Esophagus (tissue), 2 donors: Measurements from ENCODE around the gene PRDM10. TPM values are rescaled to one million over a fixed set of nuclear protein-coding genes. Genes with fewer than 3 reads are reported as not detected.
A peak's percentile ranks its signal among the peaks of the same experiment; 100 is the strongest.

Experiments
- H3K27ac ChIP-seq, 2 donors: one replicate each; pipeline ENCODE4 v1.5.1; 2013; ENCODE audit warnings: low read depth in 2 of 2, mild to moderate bottlenecking in 2 of 2, inconsistent platforms in 1 of 2, low read length in 1 of 2, moderate library complexity in 1 of 2
- H3K27me3 ChIP-seq, 2 donors: one replicate each; pipeline ENCODE4 v1.6.1; 2013; ENCODE audit warnings: low read length in 2 of 2, control low read depth in 1 of 2, mild to moderate bottlenecking in 1 of 2; ENCODE audit not compliant: insufficient read depth in 2 of 2, control insufficient read depth in 1 of 2
- H3K36me3 ChIP-seq, 2 donors: one replicate each; pipeline ENCODE4 v1.6.1; 2013; ENCODE audit warnings: low read length in 1 of 2; ENCODE audit not compliant: control insufficient read depth in 2 of 2, insufficient read depth in 2 of 2
- H3K4me1 ChIP-seq, 2 donors: one replicate each; pipeline ENCODE4 v1.6.1; 2013; ENCODE audit warnings: low read length in 1 of 2; ENCODE audit not compliant: control insufficient read depth in 2 of 2, insufficient read depth in 2 of 2
- H3K4me3 ChIP-seq, 2 donors: one replicate each; pipeline ENCODE4 v1.5.1; 2013; ENCODE audit warnings: low read length in 2 of 2, mild to moderate bottlenecking in 2 of 2, low read depth in 1 of 2, moderate library complexity in 1 of 2
- H3K9me3 ChIP-seq, 2 donors: one replicate each; pipeline ENCODE4 v1.6.1; 2013; ENCODE audit warnings: mild to moderate bottlenecking in 2 of 2, low read depth in 1 of 2, low read length in 1 of 2, moderate library complexity in 1 of 2; ENCODE audit not compliant: control insufficient read depth in 2 of 2, insufficient read depth in 1 of 2
- WGBS, 2 donors: extraction: QIAGEN DNeasy Blood & Tissue Kit; methylation state at CpG; one replicate each; pipeline ENCODE4 v1.1.7; 2013; 5-methylcytosine and 5-hydroxymethylcytosine counted together
- polyA plus RNA-seq, 2 donors: library from polyadenylated mRNA; stranded (reverse); fragments of 200-250 nt; gene quantifications; one replicate each; pipeline ENCODE4 v1.2.3, GENCODE V29; 2013
- donor health status: healthy with polysubstance abuse.
- donor health status: Bipolar disorder and iron deficiency.

The PRDM10 gene
- polyA plus RNA-seq, 2 donors = 2.6 to 3.8 TPM

DNA sequence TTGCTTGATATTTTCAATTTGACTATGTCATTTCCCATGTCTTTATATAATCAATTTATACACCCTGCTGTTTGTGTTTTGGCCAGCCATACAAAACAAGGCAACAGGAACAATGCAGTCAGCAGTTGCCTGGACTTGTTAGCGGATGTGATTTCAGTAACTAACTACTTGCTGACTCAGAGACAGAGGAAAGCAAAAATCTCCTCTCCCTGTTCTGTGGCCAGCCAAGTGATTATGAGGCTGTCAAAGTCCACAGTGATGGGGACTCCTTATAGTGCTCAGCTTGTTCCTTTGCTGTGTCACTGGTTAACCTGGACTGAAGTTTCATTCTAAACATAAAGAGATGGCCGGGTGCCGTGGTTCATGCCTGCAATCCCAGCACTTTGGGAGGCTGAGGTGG, 34.4 kb upstream of the PRDM10 start:
- no peaks in the 10 kb centered on the region for H3K4me1 ChIP-seq
- peak overlapping the region in 1 of 2 donors; percentile 29 for H3K27ac ChIP-seq
- H3K4me3 ChIP-seq = no peak overlapping the region
- no peaks in the 10 kb centered on the region for H3K27me3 ChIP-seq
- WGBS, 2 donors = 38 to 55% methylated on average over 3 of the region's 3 CpGs
- H3K36me3 ChIP-seq = no peaks in the 10 kb centered on the region
- no peaks in the 10 kb centered on the region for H3K9me3 ChIP-seq

DNA sequence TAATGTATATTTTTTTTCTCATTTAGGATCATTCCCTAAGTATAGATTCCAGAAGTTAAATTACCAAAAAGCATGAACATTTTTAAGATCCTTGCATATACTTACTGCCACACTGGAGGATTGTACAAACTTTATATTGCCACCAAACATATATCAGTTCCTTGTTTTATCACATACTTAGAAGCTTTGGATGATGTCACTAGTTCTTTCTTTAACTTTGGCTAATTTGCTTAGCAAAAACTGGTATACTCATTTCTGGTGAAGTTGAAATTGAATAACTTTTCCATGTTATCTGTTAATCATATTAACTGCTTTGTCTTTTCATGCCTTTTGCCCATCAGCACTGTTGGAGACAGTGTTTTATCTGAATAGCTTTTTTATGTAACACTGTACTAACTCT, 31.6 kb upstream of the PRDM10 start:
- H3K4me3 ChIP-seq = no peak overlapping the region
- no peaks in the 10 kb centered on the region for H3K4me1 ChIP-seq
- H3K27me3 ChIP-seq = no peaks in the 10 kb centered on the region
- no peak overlapping the region for H3K27ac ChIP-seq
- H3K9me3 ChIP-seq = no peaks in the 10 kb centered on the region
- H3K36me3 ChIP-seq = no peaks in the 10 kb centered on the region

DNA sequence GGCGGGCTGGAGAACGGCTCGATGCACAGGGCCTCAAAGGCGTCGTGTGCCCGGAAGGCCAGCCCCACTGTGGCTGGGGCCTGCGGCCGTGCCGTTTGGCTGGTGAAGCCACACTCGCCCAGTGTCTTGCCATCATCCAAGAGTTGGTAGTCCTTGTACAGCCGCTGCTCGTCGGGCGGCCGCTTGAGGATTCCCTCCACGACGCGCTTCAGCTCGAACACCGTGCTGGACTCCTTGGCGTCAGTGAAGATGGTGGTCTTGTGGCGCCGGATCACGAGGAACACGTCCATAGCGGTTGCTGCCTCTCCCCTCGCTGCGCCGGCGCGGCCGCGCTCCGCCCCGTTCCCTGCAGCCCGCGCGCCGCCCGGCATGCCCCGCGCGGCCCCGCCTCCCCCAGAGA, 30.3 kb upstream of the PRDM10 start:
- 90 to 91% methylated on average over 44 of the region's 44 CpGs for WGBS, 2 donors
- Histone ChIP-seq H3K27ac (no peak overlapping the region), H3K27me3 (no peaks in the 10 kb centered on the region), H3K9me3 (no peaks in the 10 kb centered on the region), H3K4me3 (no peak overlapping the region), H3K36me3 (no peaks in the 10 kb centered on the region), H3K4me1 (no peaks in the 10 kb centered on the region)

DNA sequence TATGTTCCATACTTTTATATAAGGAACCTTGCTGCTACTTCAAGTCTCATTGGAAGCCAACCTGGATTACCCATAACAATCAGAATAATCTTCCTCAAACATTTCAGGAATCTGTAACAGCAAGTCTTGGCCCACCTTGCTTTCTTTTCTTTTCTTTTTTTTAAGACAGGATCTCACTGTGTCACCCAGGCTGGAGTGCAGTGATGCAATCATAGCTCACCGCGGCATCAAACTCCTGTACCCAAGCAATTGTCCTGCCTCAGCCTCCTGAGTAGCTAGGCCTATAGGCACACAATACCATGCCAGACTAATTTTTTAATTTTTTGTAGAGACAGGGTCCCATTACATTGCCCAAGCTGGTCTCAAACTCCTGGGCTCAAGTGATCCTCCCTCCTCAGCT, 29.3 kb upstream of the PRDM10 start:
- Histone ChIP-seq H3K36me3 (no peaks in the 10 kb centered on the region), H3K4me3 (no peak overlapping the region), H3K4me1 (no peaks in the 10 kb centered on the region), H3K9me3 (no peaks in the 10 kb centered on the region), H3K27ac (no peak overlapping the region), H3K27me3 (no peaks in the 10 kb centered on the region)
- 50 to 62% methylated on average over 2 of the region's 2 CpGs for WGBS, 2 donors

DNA sequence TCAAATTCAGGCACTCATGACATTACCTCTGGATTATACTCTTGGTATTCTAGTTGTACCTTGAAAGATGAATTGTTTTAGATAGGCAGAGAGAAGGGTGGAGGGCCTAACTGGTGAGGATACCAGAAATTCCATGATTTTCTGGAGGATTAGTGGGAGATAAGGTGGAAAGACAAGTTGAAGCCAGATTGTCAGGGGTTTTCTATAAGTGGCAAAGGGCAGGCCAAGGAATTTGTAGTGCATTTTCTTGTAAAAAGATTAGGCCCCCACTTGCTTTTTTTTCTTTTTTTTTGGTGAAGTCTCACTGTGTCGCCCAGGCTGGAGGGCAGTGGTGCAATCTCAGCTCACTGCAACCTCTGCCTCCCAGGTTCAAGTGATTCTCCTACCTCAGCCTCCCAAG, 28.4 kb upstream of the PRDM10 start:
- WGBS, 2 donors = 83 to 100% methylated on average over 1 of the region's 1 CpG
- Histone ChIP-seq H3K36me3 (no peaks in the 10 kb centered on the region), H3K27me3 (no peaks in the 10 kb centered on the region), H3K4me3 (no peak overlapping the region), H3K27ac (no peak overlapping the region), H3K4me1 (no peaks in the 10 kb centered on the region), H3K9me3 (no peaks in the 10 kb centered on the region)

DNA sequence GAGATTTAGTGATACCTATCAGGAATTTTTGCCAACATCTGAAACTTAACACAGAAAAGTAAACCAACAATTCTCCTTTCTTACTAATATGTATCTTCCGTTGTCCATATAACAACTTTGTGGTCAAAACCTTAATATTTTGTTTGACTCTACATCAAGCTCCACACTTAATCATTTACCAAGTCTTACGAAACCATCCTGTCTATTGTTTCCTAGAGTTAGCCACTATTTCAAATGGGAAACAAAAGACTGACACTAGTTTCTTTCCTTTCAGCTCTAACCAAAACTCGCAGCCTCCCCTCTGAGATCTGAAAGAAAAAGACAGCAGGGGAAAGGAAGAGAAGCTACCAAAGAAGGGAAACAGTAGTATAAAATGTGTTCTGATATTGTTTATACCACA, 26.5 kb upstream of the PRDM10 start:
- no peaks in the 10 kb centered on the region for H3K36me3 ChIP-seq
- H3K27ac ChIP-seq = no peak overlapping the region
- H3K27me3 ChIP-seq = no peaks in the 10 kb centered on the region
- H3K4me1 ChIP-seq = no peaks in the 10 kb centered on the region
- no peak overlapping the region for H3K4me3 ChIP-seq
- no peaks in the 10 kb centered on the region for H3K9me3 ChIP-seq
- 79% methylated on average over 3 of the region's 3 CpGs for WGBS, 2 donors

DNA sequence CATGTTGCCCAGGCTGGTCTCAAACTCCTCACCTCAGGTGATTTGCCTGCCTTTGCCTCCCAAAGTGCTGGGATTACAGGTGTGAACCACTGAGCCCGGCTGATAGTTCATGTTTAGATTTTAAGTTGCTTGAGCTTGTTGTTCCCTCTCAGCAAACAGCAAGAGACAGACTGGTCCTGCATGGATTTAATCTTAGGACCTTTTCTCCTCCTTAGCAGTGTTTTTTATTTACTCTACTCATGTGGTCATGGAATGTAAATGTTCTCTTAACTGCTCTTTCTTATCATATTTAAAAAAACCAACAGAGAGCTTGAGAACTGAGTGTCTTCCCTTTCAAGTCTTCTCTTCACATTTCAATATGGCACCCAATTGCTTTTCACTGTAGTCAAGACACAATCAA, 22.7 kb upstream of the PRDM10 start:
- Histone ChIP-seq H3K9me3 (no peaks in the 10 kb centered on the region), H3K27ac (no peak overlapping the region), H3K36me3 (no peaks in the 10 kb centered on the region)

DNA sequence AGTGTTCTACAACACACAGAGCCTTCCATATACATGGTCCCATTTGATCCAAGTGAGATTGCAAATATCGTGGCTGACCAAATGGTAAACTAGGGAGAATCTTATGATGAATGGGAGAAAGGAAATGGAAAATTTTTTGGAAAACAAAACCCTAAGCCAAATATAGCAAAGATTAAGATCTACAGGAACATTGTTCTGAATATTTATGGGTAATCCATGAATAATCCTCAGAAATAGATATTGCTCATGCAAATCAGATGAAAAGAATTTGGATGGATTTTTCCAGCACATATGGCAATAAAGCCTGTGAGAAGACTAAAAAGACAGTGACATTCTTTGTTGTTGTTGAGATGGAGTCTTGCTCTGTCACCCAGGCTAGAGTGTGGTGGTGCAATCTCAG, 21.7 kb upstream of the PRDM10 start:
- H3K9me3 ChIP-seq = no peaks in the 10 kb centered on the region
- 44 to 59% methylated on average over 1 of the region's 1 CpG for WGBS, 2 donors

More for the DNA sequence above, 22.7 kb upstream of the PRDM10 start:
- Histone ChIP-seq H3K27me3 (no peaks in the 10 kb centered on the region), H3K4me3 (no peak overlapping the region), H3K4me1 (peaks cover 0 to 2% of the 10 kb centered on the region in 2 donors)
- WGBS, 2 donors = 88 to 90% methylated on average over 1 of the region's 1 CpG

DNA sequence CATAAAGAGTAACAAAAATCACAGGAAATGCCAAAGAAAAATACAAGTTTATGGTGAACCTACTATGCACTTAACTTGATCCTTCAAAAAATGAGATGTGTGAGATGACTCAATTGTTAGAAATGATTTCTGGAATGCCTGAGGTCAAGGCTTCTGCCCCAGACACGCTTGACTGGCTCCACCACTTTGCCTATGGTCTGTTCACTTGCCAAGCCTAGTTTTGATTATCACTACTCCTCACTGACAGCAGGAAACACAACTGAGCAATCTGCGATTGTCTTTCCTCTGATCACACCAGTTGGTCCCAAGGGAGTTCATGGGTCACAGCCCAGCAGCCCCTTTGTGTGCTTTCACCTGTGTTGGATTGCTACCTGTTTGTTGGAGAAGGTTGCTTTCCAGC, 20.6 kb upstream of the PRDM10 start:
- no peak overlapping the region for H3K27ac ChIP-seq
- H3K9me3 ChIP-seq = no peaks in the 10 kb centered on the region
- H3K4me3 ChIP-seq = no peak overlapping the region
- H3K4me1 ChIP-seq = peaks cover 0 to 2% of the 10 kb centered on the region in 2 donors
- no peaks in the 10 kb centered on the region for H3K27me3 ChIP-seq
- 35 to 38% methylated on average over 2 of the region's 2 CpGs for WGBS, 2 donors
- H3K36me3 ChIP-seq = no peaks in the 10 kb centered on the region

More for the DNA sequence above, 21.7 kb upstream of the PRDM10 start:
- H3K27ac ChIP-seq = no peak overlapping the region
- no peaks in the 10 kb centered on the region for H3K27me3 ChIP-seq
- no peak overlapping the region for H3K4me3 ChIP-seq
- H3K36me3 ChIP-seq = no peaks in the 10 kb centered on the region
- H3K4me1 ChIP-seq = peaks cover 0 to 2% of the 10 kb centered on the region in 2 donors

DNA sequence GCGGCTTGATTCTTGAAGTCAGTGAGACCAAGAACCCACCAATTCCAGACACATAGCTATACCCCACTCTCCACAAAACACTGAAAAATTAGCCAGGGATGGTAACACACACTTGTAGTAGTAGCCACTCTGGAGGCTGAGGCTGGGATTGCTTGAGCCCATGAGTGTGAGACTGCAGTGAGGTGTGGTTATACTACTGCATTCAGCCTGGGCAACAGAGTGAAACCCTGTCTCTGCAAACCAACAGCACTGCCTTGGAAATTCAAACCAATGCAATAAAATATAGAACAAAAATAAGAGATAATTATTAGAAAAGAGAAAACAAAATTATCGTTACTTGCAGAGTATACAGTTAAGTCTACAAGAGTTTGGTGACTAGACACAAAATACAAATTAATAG, 20.2 kb upstream of the PRDM10 start:
- no peaks in the 10 kb centered on the region for H3K36me3 ChIP-seq
- WGBS, 2 donors = 95 to 98% methylated on average over 2 of the region's 2 CpGs

More for the DNA sequence above, 20.2 kb upstream of the PRDM10 start:
- Histone ChIP-seq H3K9me3 (no peaks in the 10 kb centered on the region), H3K27ac (no peak overlapping the region), H3K27me3 (no peaks in the 10 kb centered on the region), H3K4me3 (no peak overlapping the region), H3K4me1 (peaks cover 0 to 2% of the 10 kb centered on the region in 2 donors)
